ENCODE measurements around the gene ARID3A. TPM values are rescaled to one million over a fixed set of nuclear protein-coding genes. Genes with fewer than 3 reads are reported as not detected.
A peak's percentile ranks its signal among the peaks of the same experiment; 100 is the strongest.

The ARID3A gene
- total RNA-seq, 1 experiment from 2014 or later: 0.85 TPM

GRCh38 chr19:952680-953444 is 27.0 kb downstream of the ARID3A start:
- peaks cover 5% of the 10 kb centered on the region for H3K36me3 Mint-ChIP-seq (ENCODE audit: insufficient read depth, unreplicated experiment)
- H3K27me3 Mint-ChIP-seq (ENCODE audit: unreplicated experiment): peaks cover 13% of the 10 kb centered on the region
- peak; percentile 44 for DNase-seq
- CTCF ChIA-PET: no interaction called here
- H3K4me1 Mint-ChIP-seq (ENCODE audit: low read depth, unreplicated experiment): no peaks in the 10 kb centered on the region
- no TSS peak for BruUV-seq (replicated peaks)
- no peak overlapping the region for H3K27ac Mint-ChIP-seq (ENCODE audit: unreplicated experiment)
- intact Hi-C loops (cut with micrococcal nuclease; ENCODE audit: unreplicated experiment): no loop called here
- H3K9me3 Mint-ChIP-seq (ENCODE audit: low read depth, unreplicated experiment): no peaks in the 10 kb centered on the region
- no peak for TF ChIP-seq CTCF (IDR thresholded peaks at IDR 0.05; ENCODE audit: unreplicated experiment)
- H3K4me3 Mint-ChIP-seq (ENCODE audit: low read depth, unreplicated experiment): peak overlapping the region; percentile 39

- BruUV-seq (replicated peaks): no TSS peak
- H3K36me3 Mint-ChIP-seq (ENCODE audit: insufficient read depth, unreplicated experiment): peaks cover 5% of the 10 kb centered on the region
- DNase-seq: no peak
- peaks cover 16% of the 10 kb centered on the region for H3K27me3 Mint-ChIP-seq (ENCODE audit: unreplicated experiment)
- H3K27ac Mint-ChIP-seq (ENCODE audit: unreplicated experiment): no peak overlapping the region
- intact Hi-C loops (cut with micrococcal nuclease; ENCODE audit: unreplicated experiment): no loop called here
- H3K4me1 Mint-ChIP-seq (ENCODE audit: low read depth, unreplicated experiment): no peaks in the 10 kb centered on the region
- peak overlapping the region; percentile 39 for H3K4me3 Mint-ChIP-seq (ENCODE audit: low read depth, unreplicated experiment)
- CTCF ChIA-PET: no interaction called here
- TF ChIP-seq CTCF (IDR thresholded peaks at IDR 0.05; ENCODE audit: unreplicated experiment): no peak
- no peaks in the 10 kb centered on the region for H3K9me3 Mint-ChIP-seq (ENCODE audit: low read depth, unreplicated experiment)
These were observed 27.8 kb downstream of the ARID3A start for GRCh38 chr19:953445-954271.

- Mint-ChIP-seq H3K27ac (ENCODE audit: unreplicated experiment) (no peak overlapping the region), H3K4me1 (ENCODE audit: low read depth, unreplicated experiment) (no peaks in the 10 kb centered on the region), H3K4me3 (ENCODE audit: low read depth, unreplicated experiment) (no peak overlapping the region), H3K9me3 (ENCODE audit: low read depth, unreplicated experiment) (no peaks in the 10 kb centered on the region), H3K36me3 (ENCODE audit: insufficient read depth, unreplicated experiment) (peaks cover 5% of the 10 kb centered on the region), H3K27me3 (ENCODE audit: unreplicated experiment) (peaks cover 22% of the 10 kb centered on the region)
- no peak for DNase-seq
- no peak for TF ChIP-seq CTCF (IDR thresholded peaks at IDR 0.05; ENCODE audit: unreplicated experiment)
- intact Hi-C loops (cut with micrococcal nuclease; ENCODE audit: unreplicated experiment): no loop called here
- CTCF ChIA-PET: no interaction called here
- no TSS peak for BruUV-seq (replicated peaks)
These were observed 28.4 kb downstream of the ARID3A start for GRCh38 chr19:954272-954671.

- peaks cover 28% of the 10 kb centered on the region for H3K27me3 Mint-ChIP-seq (ENCODE audit: unreplicated experiment)
- no TSS peak for BruUV-seq (replicated peaks)
- H3K4me1 Mint-ChIP-seq (ENCODE audit: low read depth, unreplicated experiment): no peaks in the 10 kb centered on the region
- no peak for DNase-seq
- TF ChIP-seq CTCF (IDR thresholded peaks at IDR 0.05; ENCODE audit: unreplicated experiment): no peak
- CTCF ChIA-PET: no interaction called here
- no peaks in the 10 kb centered on the region for H3K9me3 Mint-ChIP-seq (ENCODE audit: low read depth, unreplicated experiment)
- H3K27ac Mint-ChIP-seq (ENCODE audit: unreplicated experiment): no peak overlapping the region
- peaks cover 5% of the 10 kb centered on the region for H3K36me3 Mint-ChIP-seq (ENCODE audit: insufficient read depth, unreplicated experiment)
- no peak overlapping the region for H3K4me3 Mint-ChIP-seq (ENCODE audit: low read depth, unreplicated experiment)
- intact Hi-C loops (cut with micrococcal nuclease; ENCODE audit: unreplicated experiment): no loop called here
These were observed 29.0 kb downstream of the ARID3A start for GRCh38 chr19:954672-955494.

Data from Calu3 (cell line).